Uterus (tissue), 2 donors: ENCODE results near the gene DNAH7.

Experiments
- POLR2A ChIP-seq, 2 donors: fragments of 450-650 bp; IDR thresholded peaks; one replicate each; pipeline ENCODE4 v1.6.1; 2016; ENCODE audit warnings: antibody characterized with exemption in 2 of 2, mild to moderate bottlenecking in 1 of 2, moderate library complexity in 1 of 2
- TF ChIP-seq, protein P1 (sequence below), 4 experiments: fragments of 200-600 bp in 2 of 4; fragments of 450-650 bp in 2 of 4; sonication (generic) in 2 of 4; IDR thresholded peaks; one replicate each; pipeline ENCODE4 v1.5.1; 2016 to 2019; ENCODE audit warnings: antibody characterized with exemption in 4 of 4, mild to moderate bottlenecking in 2 of 4, moderate library complexity in 1 of 4

DNA sequence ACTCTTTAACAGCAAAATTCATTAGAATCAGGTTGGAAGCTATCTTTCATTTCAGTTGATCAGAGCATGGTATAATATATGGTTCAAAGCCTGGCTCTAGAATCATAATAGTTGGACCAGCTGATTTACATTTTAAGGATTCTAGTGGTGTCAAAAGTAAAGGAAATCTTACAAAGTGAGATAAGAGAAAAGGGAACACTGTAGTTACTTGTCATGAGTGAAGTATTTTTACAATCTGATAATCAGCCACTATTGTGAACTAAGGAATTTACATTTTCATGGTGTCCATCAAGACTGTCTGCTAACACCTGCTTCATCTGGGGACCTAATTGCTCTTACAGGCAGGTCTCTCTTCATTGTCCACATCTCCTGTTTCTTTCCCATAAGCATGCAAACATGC lies 250.5 kb downstream of the DNAH7 start:
- TF ChIP-seq, protein P1, sequence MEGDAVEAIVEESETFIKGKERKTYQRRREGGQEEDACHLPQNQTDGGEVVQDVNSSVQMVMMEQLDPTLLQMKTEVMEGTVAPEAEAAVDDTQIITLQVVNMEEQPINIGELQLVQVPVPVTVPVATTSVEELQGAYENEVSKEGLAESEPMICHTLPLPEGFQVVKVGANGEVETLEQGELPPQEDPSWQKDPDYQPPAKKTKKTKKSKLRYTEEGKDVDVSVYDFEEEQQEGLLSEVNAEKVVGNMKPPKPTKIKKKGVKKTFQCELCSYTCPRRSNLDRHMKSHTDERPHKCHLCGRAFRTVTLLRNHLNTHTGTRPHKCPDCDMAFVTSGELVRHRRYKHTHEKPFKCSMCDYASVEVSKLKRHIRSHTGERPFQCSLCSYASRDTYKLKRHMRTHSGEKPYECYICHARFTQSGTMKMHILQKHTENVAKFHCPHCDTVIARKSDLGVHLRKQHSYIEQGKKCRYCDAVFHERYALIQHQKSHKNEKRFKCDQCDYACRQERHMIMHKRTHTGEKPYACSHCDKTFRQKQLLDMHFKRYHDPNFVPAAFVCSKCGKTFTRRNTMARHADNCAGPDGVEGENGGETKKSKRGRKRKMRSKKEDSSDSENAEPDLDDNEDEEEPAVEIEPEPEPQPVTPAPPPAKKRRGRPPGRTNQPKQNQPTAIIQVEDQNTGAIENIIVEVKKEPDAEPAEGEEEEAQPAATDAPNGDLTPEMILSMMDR (IDR thresholded peaks at IDR 0.05): no peak
- TF ChIP-seq POLR2A (IDR thresholded peaks at IDR 0.05): no peak
